OCI-LY1 (cell line): ENCODE results near the gene ATP4A.

ENCODE experiments used
- H2AFZ ChIP-seq: fragments of 200-600 bp; sonication (generic), shearing (Covaris generic); 2 replicates; pipeline ENCODE4 v1.6.0; 2014; ENCODE audit warnings: antibody characterized with exemption, mild to moderate bottlenecking, low read length
- H3F3A ChIP-seq: fragments of 200-600 bp; sonication (generic), shearing (Covaris generic); 2 replicates; pipeline ENCODE4 v1.6.0; 2014; ENCODE audit warnings: mild to moderate bottlenecking, antibody characterized with exemption, low read length, moderate library complexity; ENCODE audit not compliant: insufficient read depth
- H3K27ac ChIP-seq: fragments of 200-600 bp; sonication (generic); 2 replicates; pipeline ENCODE4 v1.5.1; 2014; ENCODE audit warnings: low read length, mixed run types, mild to moderate bottlenecking, low read depth; ENCODE audit not compliant: poor library complexity, severe bottlenecking
- H3K27me3 ChIP-seq: fragments of 200-600 bp; sonication (generic); 2 replicates; pipeline ENCODE4 v1.6.0; 2014; ENCODE audit warnings: antibody characterized with exemption, mild to moderate bottlenecking, low read length, moderate library complexity; ENCODE audit not compliant: insufficient read depth
- H3K36me3 ChIP-seq: fragments of 200-600 bp; sonication (generic); 2 replicates; pipeline ENCODE4 v1.6.1; 2014; ENCODE audit warnings: mild to moderate bottlenecking, antibody characterized with exemption, low read length, moderate library complexity, mixed read lengths; ENCODE audit not compliant: insufficient read depth
- H3K4me1 ChIP-seq: fragments of 200-600 bp; sonication (generic); 2 replicates; pipeline ENCODE4 v1.5.1; 2014; ENCODE audit warnings: mild to moderate bottlenecking, low read length, moderate library complexity; ENCODE audit not compliant: insufficient read depth, severe bottlenecking
- H3K4me2 ChIP-seq: fragments of 200-600 bp; sonication (generic), shearing (Covaris generic); 2 replicates; pipeline ENCODE4 v1.6.1; 2014; ENCODE audit warnings: low read length
- H3K4me3 ChIP-seq: fragments of 200-600 bp; sonication (generic); 2 replicates; pipeline ENCODE4 v1.5.1; 2014; ENCODE audit warnings: low read length, low read depth, mild to moderate bottlenecking, mixed read lengths; ENCODE audit not compliant: poor library complexity, severe bottlenecking
- H3K79me2 ChIP-seq: fragments of 200-600 bp; shearing (Covaris generic); 2 replicates; pipeline ENCODE4 v1.6.1; 2016; ENCODE audit warnings: mixed run types, low read length, mixed read lengths; ENCODE audit not compliant: insufficient read depth
- H3K9ac ChIP-seq: fragments of 200-600 bp; sonication (generic), shearing (Covaris generic); 2 replicates; pipeline ENCODE4 v1.6.1; 2014; ENCODE audit warnings: mild to moderate bottlenecking, low read length, mixed read lengths
- H3K9me2 ChIP-seq: fragments of 200-600 bp; sonication (generic), shearing (Covaris generic); 2 replicates; pipeline ENCODE4 v1.6.1; 2014; ENCODE audit warnings: low read depth, mild to moderate bottlenecking, low read length, mixed read lengths
- H3K9me3 ChIP-seq: fragments of 200-600 bp; shearing (Covaris generic); 2 replicates; pipeline ENCODE4 v1.6.1; 2014; ENCODE audit warnings: low read length, mixed read lengths
- H4K20me1 ChIP-seq: fragments of 200-600 bp; sonication (generic), shearing (Covaris generic); 2 replicates; pipeline ENCODE4 v1.6.0; 2016; ENCODE audit warnings: mild to moderate bottlenecking, low read length; ENCODE audit not compliant: insufficient read depth
- CTCF ChIP-seq: fragments of 200-600 bp; sonication (generic), shearing (Covaris generic); IDR thresholded peaks from 2 replicates; pipeline ENCODE4 v1.5.1; 2017; ENCODE audit warnings: mild to moderate bottlenecking, antibody characterized with exemption, low read length, moderate library complexity, mixed read lengths
- EZH2 ChIP-seq: fragments of 200-600 bp; sonication (generic), shearing (Covaris generic); IDR thresholded peaks from 2 replicates; pipeline ENCODE4 v1.8.0; 2017; ENCODE audit warnings: borderline replicate concordance, mixed run types, mild to moderate bottlenecking, antibody characterized with exemption, low read length, moderate library complexity, mixed read lengths

The ATP4A gene

GRCh38 chr19:35522745-35523327 lies 40.6 kb downstream of the ATP4A start:
- Histone ChIP-seq H3K27ac (no peak overlapping the region), H2AFZ (no peak overlapping the region), H3F3A (no peaks in the 10 kb centered on the region), H3K79me2 (no peaks in the 10 kb centered on the region), H3K27me3 (0 out of 2 replicates have a peak, but pooled peaks cover 10% of the 10 kb centered on the region), H3K9me3 (no peaks in the 10 kb centered on the region), H3K36me3 (no peaks in the 10 kb centered on the region), H3K4me1 (no peaks in the 10 kb centered on the region), H3K4me2 (no peak overlapping the region), H3K9me2 (no peaks in the 10 kb centered on the region), H3K9ac (no peak overlapping the region), H4K20me1 (no peaks in the 10 kb centered on the region), H3K4me3 (no peak overlapping the region)
- TF ChIP-seq CTCF, result no peak
- no peak for TF ChIP-seq EZH2

- Histone ChIP-seq H3K27ac (no peak overlapping the region), H4K20me1 (no peaks in the 10 kb centered on the region), H3K27me3 (0 out of 2 replicates have a peak, but pooled peaks cover 6% of the 10 kb centered on the region), H3K4me3 (no peak overlapping the region), H3K9me3 (no peaks in the 10 kb centered on the region), H3K9me2 (no peaks in the 10 kb centered on the region), H3K9ac (no peak overlapping the region), H3K4me2 (no peak overlapping the region), H2AFZ (no peak overlapping the region), H3K36me3 (no peaks in the 10 kb centered on the region), H3K4me1 (no peaks in the 10 kb centered on the region), H3K79me2 (no peaks in the 10 kb centered on the region), H3F3A (no peaks in the 10 kb centered on the region)
- TF ChIP-seq EZH2, result no peak
- no peak for TF ChIP-seq CTCF
Measured at GRCh38 chr19:35521124-35521743, 42.2 kb downstream of the ATP4A start.

DNA sequence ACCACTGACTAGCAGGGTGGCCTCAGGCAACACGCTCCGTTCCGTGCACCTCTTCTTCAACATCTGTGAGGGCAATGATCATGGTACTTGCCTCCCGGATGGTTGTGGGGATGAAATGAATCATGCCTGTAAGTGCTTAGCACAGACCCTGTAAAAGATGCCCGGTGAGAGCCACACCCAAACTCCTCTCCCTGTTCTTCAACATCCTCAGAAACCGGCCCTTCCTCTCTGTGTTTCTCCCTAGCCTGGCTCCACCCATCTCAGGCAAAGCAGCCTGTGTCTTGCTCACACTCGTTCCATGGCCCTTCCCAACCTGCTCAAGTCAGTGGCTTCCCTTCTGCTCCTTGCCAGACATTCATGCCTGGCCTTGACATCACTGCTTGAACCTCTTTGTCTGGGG lies 44.2 kb downstream of the ATP4A start:
- Histone ChIP-seq H3K9me2 (no peaks in the 10 kb centered on the region), H3K9me3 (no peaks in the 10 kb centered on the region), H4K20me1 (no peaks in the 10 kb centered on the region), H3K27ac (no peak overlapping the region), H3K9ac (no peak overlapping the region), H3K4me3 (no peak overlapping the region), H3K36me3 (no peaks in the 10 kb centered on the region), H3K4me2 (no peak overlapping the region), H3K27me3 (0 out of 2 replicates have a peak, but pooled peaks cover 5% of the 10 kb centered on the region), H2AFZ (no peak overlapping the region), H3F3A (no peaks in the 10 kb centered on the region), H3K79me2 (no peaks in the 10 kb centered on the region), H3K4me1 (no peaks in the 10 kb centered on the region)
- TF ChIP-seq EZH2 (no peak), CTCF (no peak)
